WERI-Rb-1 (cell line): ENCODE measurements around the gene CDKN3.
"Not testable (repeated sequence)": the region's sequence is repeated elsewhere in the genome, so short reads cannot be mapped to it uniquely, and the experiment has no call there.

Source experiments
- DNase-seq: peaks from one replicate; pipeline ENCODE4 v3.0.0-alpha.2; 2020
- H3K27ac ChIP-seq: fragments of 250-450 bp; sonication (Bioruptor Pico); 2 replicates; pipeline ENCODE4 v1.5.1; 2020; ENCODE audit warnings: mild to moderate bottlenecking, moderate library complexity
- H3K27me3 ChIP-seq: fragments of 250-450 bp; sonication (Bioruptor Pico); 2 replicates; pipeline ENCODE4 v1.5.1; 2021; ENCODE audit warnings: mild to moderate bottlenecking, low read depth, moderate library complexity; ENCODE audit not compliant: insufficient read depth, severe bottlenecking
- H3K36me3 ChIP-seq: fragments of 250-450 bp; sonication (Bioruptor Pico); 2 replicates; pipeline ENCODE4 v1.5.1; 2020; ENCODE audit warnings: mild to moderate bottlenecking, moderate library complexity
- H3K4me3 ChIP-seq: 2 replicates; pipeline ENCODE4 v1.5.1; 2011; ENCODE audit warnings: low read depth, mild to moderate bottlenecking, control low read depth, low read length
- H3K9me3 ChIP-seq: fragments of 250-450 bp; sonication (Bioruptor Pico); 2 replicates; pipeline ENCODE4 v1.5.1; 2021; ENCODE audit warnings: mild to moderate bottlenecking, moderate library complexity; ENCODE audit not compliant: severe bottlenecking
- CTCF ChIP-seq: IDR thresholded peaks from 2 replicates; pipeline ENCODE4 v1.5.1; 2011; ENCODE audit warnings: low read depth, mild to moderate bottlenecking, control low read depth, inconsistent platforms, low read length

The CDKN3 gene

GRCh38 chr14:54399560-54399959 is 2.8 kb downstream of the CDKN3 start:
- Histone ChIP-seq H3K9me3 (peaks cover 4% of the 10 kb centered on the region), H3K27ac (peak overlapping the region; percentile 7; the same call in 1 of the 2 replicates), H3K27me3 (no peaks in the 10 kb centered on the region), H3K36me3 (peaks cover 42% of the 10 kb centered on the region), H3K4me3 (no peak overlapping the region)
- TF ChIP-seq CTCF = no peak
- no peak for DNase-seq

GRCh38 chr14:54403401-54404005 is 6.7 kb downstream of the CDKN3 start:
- not testable (repeated sequence) for H3K27me3 ChIP-seq, H3K4me3 ChIP-seq, H3K27ac ChIP-seq, H3K9me3 ChIP-seq, DNase-seq
- peaks cover 63% of the 10 kb centered on the region for H3K36me3 ChIP-seq

GRCh38 chr14:54410215-54410614 is 13.4 kb downstream of the CDKN3 start:
- DNase-seq = no peak
- no peak for TF ChIP-seq CTCF
- peaks cover 63% of the 10 kb centered on the region for H3K36me3 ChIP-seq

GRCh38 chr14:54411371-54411770 is 14.6 kb downstream of the CDKN3 start:
- no peak overlapping the region for H3K4me3 ChIP-seq
- no peaks in the 10 kb centered on the region for H3K9me3 ChIP-seq
- no peak for DNase-seq
- no peaks in the 10 kb centered on the region for H3K27me3 ChIP-seq
- peaks cover 67% of the 10 kb centered on the region for H3K36me3 ChIP-seq
- no peak overlapping the region for H3K27ac ChIP-seq
- no peak for TF ChIP-seq CTCF

More at GRCh38 chr14:54410215-54410614, 13.4 kb downstream of the CDKN3 start:
- H3K9me3 ChIP-seq = no peaks in the 10 kb centered on the region
- H3K4me3 ChIP-seq = no peak overlapping the region
- no peak overlapping the region for H3K27ac ChIP-seq
- no peaks in the 10 kb centered on the region for H3K27me3 ChIP-seq

DNA sequence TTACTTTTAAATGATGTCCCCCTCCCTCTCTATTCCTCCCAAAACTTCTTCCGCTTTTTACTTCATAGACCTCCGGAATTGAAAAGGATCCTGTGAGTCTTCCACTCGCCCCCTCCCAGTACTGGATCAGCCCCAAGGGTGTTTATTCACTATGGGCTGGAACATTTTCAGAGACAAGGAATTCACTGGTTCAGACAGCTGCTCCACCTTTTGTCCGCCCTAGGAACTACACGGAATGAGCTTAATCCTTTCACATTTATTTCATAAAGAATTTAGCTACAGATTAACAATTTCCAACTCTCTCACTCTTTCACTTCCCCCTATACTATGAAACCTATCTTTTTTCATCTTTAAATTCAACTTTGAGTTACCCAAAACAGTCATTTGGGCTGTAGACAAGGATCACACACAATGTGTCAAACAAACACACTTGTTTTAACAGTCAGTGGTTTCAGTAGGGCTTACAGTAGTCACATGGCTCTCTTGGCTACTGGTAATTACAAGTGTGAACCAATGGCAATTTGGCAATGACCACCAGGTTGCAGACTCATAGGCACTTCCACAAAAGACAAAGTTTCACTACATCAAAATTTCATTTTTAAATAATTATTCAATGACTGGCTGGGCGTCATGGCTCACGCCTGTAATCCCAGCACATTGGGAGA is 23.8 kb downstream of the CDKN3 start:
- TF ChIP-seq CTCF = peak; percentile 59
- peak; percentile 55 for DNase-seq
- Histone ChIP-seq H3K4me3 (no peak overlapping the region), H3K27me3 (no peaks in the 10 kb centered on the region), H3K27ac (no peak overlapping the region), H3K9me3 (no peaks in the 10 kb centered on the region), H3K36me3 (peaks cover 42% of the 10 kb centered on the region)

DNA sequence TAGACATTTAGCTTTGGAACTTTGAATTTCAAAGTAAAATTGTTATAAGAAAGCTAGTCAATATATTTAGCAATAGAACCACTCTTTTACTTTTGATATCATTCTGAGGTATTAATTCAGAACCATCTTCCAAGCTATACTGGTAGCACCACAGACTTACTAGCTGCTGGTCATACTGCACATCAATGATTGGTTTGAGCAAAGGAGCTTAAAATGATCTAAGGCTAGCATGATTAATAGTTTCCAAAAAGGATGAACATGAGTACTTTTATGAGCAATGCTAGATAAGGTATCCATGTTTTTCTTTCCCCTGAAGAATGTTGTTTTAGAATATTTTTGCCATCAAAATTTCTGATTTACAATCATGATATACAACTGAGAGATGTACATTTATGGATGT is 27.2 kb downstream of the CDKN3 start:
- no peak overlapping the region for H3K4me3 ChIP-seq
- no peak for DNase-seq
- no peaks in the 10 kb centered on the region for H3K9me3 ChIP-seq
- TF ChIP-seq CTCF = no peak
- H3K27ac ChIP-seq = no peak overlapping the region
- peaks cover 48% of the 10 kb centered on the region for H3K36me3 ChIP-seq
- H3K27me3 ChIP-seq = no peaks in the 10 kb centered on the region
